Measurements from ENCODE around the gene GAGE1.
"Not testable (repeated sequence)": the region's sequence is repeated elsewhere in the genome, so short reads cannot be mapped to it uniquely, and the experiment has no call there.

Gene GAGE1, protein sequence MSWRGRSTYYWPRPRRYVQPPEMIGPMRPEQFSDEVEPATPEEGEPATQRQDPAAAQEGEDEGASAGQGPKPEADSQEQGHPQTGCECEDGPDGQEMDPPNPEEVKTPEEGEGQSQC

DNA sequence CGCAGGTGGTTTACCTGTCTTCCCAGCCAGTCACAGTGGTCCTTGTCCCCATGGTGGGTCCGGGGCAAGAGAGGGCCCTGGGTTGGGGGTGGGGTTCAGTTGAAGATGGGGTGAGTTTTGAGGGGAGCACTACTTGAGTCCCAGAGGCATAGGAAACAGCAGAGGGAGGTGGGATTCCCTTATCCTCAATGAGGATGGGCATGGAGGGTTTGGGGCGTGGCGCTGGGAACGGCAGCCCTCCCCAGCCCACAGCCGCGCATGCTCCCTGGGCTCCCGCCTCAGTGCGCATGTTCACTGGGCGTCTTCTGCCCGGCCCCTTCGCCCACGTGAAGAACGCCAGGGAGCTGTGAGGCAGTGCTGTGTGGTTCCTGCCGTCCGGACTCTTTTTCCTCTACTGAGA, at the start of gene GAGE1:
Gene GAGE1, plus strand, starts transcription at position 301 of the 400 bp plus-strand sequence. CDS start 1,155 bp downstream, outside the sequence.
- H3K36me3 ChIP-seq (ENCODE audit: insufficient read depth, low read length); H3K4me1 ChIP-seq (ENCODE audit: insufficient read depth, low read length); H2AFZ ChIP-seq (ENCODE audit: low read depth, low read length); H3K27me3 ChIP-seq (ENCODE audit: insufficient read depth, low read length); H3K4me3 ChIP-seq (ENCODE audit: low read length); H3K9me3 ChIP-seq (ENCODE audit: low read length): not testable (repeated sequence)

DNA sequence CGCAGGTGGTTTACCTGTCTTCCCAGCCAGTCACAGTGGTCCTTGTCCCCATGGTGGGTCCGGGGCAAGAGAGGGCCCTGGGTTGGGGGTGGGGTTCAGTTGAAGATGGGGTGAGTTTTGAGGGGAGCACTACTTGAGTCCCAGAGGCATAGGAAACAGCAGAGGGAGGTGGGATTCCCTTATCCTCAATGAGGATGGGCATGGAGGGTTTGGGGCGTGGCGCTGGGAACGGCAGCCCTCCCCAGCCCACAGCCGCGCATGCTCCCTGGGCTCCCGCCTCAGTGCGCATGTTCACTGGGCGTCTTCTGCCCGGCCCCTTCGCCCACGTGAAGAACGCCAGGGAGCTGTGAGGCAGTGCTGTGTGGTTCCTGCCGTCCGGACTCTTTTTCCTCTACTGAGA, 47.8 kb upstream of the GAGE1 start, which contains the start of gene GAGE12E:
Gene GAGE12E, plus strand, starts transcription at position 301 of the 400 bp plus-strand sequence. CDS start 1,155 bp downstream, outside the sequence.
- not testable (repeated sequence) for H3K9me3 ChIP-seq (ENCODE audit: low read length); H3K4me1 ChIP-seq (ENCODE audit: insufficient read depth, low read length); H3K4me3 ChIP-seq (ENCODE audit: low read length); H3K36me3 ChIP-seq (ENCODE audit: insufficient read depth, low read length); H3K27me3 ChIP-seq (ENCODE audit: insufficient read depth, low read length); H2AFZ ChIP-seq (ENCODE audit: low read depth, low read length)

DNA sequence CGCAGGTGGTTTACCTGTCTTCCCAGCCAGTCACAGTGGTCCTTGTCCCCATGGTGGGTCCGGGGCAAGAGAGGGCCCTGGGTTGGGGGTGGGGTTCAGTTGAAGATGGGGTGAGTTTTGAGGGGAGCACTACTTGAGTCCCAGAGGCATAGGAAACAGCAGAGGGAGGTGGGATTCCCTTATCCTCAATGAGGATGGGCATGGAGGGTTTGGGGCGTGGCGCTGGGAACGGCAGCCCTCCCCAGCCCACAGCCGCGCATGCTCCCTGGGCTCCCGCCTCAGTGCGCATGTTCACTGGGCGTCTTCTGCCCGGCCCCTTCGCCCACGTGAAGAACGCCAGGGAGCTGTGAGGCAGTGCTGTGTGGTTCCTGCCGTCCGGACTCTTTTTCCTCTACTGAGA, 38.3 kb upstream of the GAGE1 start, which contains the start of gene GAGE12F:
Gene GAGE12F, plus strand, starts transcription at position 301 of the 400 bp plus-strand sequence. CDS start 1,155 bp downstream, outside the sequence.
- H3K27me3 ChIP-seq (ENCODE audit: insufficient read depth, low read length); H3K9me3 ChIP-seq (ENCODE audit: low read length); H3K4me3 ChIP-seq (ENCODE audit: low read length); H2AFZ ChIP-seq (ENCODE audit: low read depth, low read length); H3K36me3 ChIP-seq (ENCODE audit: insufficient read depth, low read length); H3K4me1 ChIP-seq (ENCODE audit: insufficient read depth, low read length): not testable (repeated sequence)

DNA sequence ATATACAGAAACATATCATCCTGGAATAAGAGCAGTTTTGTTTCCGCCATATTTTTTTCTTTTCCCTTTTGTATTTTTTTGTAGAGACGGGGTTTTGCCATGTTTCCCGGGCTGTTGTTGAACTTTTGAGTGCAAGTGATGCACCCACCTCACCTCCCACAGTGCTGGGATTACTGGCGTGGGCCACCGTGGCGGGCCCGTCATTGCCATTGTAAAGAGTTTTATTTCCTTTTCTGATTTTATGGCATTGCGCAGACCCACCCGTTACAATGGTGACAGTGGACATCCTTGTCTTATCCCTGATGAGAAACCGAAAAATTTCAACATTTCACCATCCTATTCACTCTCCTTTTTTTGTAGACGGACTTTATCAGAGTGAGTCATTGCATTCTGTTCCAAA, 30.1 kb upstream of the GAGE1 start:
- H3K27me3 ChIP-seq (ENCODE audit: insufficient read depth, low read length); H2AFZ ChIP-seq (ENCODE audit: low read depth, low read length); H3K9me3 ChIP-seq (ENCODE audit: low read length); H3K4me3 ChIP-seq (ENCODE audit: low read length); H3K4me1 ChIP-seq (ENCODE audit: insufficient read depth, low read length); H3K36me3 ChIP-seq (ENCODE audit: insufficient read depth, low read length): not testable (repeated sequence)

DNA sequence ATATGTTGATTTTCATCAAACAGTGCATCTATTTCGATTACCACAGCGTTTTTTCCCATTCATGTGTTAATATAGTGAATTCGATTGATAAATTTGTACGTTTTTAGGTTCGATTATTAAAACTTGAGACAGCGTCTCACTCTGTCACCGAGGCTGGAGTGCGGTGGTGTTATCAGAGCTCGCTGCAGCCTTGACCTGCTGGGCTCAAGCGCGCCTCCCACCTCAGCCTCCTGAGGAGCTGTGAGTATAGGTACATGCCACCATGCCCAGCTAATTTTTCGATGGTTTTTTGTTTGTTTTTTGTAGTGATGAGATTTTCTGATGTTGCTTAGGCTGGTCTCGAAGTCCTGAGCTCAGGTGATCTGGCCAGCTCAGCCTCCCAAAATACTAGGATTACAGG, 29.7 kb upstream of the GAGE1 start:
- not testable (repeated sequence) for H3K4me1 ChIP-seq (ENCODE audit: insufficient read depth, low read length); H2AFZ ChIP-seq (ENCODE audit: low read depth, low read length); H3K27me3 ChIP-seq (ENCODE audit: insufficient read depth, low read length); H3K9me3 ChIP-seq (ENCODE audit: low read length); H3K36me3 ChIP-seq (ENCODE audit: insufficient read depth, low read length); H3K4me3 ChIP-seq (ENCODE audit: low read length)

DNA sequence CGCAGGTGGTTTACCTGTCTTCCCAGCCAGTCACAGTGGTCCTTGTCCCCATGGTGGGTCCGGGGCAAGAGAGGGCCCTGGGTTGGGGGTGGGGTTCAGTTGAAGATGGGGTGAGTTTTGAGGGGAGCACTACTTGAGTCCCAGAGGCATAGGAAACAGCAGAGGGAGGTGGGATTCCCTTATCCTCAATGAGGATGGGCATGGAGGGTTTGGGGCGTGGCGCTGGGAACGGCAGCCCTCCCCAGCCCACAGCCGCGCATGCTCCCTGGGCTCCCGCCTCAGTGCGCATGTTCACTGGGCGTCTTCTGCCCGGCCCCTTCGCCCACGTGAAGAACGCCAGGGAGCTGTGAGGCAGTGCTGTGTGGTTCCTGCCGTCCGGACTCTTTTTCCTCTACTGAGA, 28.7 kb upstream of the GAGE1 start, which contains the start of gene GAGE12G:
Gene GAGE12G, plus strand, starts transcription at position 301 of the 400 bp plus-strand sequence. CDS start 1,155 bp downstream, outside the sequence.
- not testable (repeated sequence) for H3K27me3 ChIP-seq (ENCODE audit: insufficient read depth, low read length); H2AFZ ChIP-seq (ENCODE audit: low read depth, low read length); H3K4me1 ChIP-seq (ENCODE audit: insufficient read depth, low read length); H3K9me3 ChIP-seq (ENCODE audit: low read length); H3K4me3 ChIP-seq (ENCODE audit: low read length); H3K36me3 ChIP-seq (ENCODE audit: insufficient read depth, low read length)

DNA sequence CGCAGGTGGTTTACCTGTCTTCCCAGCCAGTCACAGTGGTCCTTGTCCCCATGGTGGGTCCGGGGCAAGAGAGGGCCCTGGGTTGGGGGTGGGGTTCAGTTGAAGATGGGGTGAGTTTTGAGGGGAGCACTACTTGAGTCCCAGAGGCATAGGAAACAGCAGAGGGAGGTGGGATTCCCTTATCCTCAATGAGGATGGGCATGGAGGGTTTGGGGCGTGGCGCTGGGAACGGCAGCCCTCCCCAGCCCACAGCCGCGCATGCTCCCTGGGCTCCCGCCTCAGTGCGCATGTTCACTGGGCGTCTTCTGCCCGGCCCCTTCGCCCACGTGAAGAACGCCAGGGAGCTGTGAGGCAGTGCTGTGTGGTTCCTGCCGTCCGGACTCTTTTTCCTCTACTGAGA, 19.2 kb upstream of the GAGE1 start, which contains the start of gene GAGE12H:
Gene GAGE12H, plus strand, starts transcription at position 301 of the 400 bp plus-strand sequence. CDS start 1,155 bp downstream, outside the sequence.
- not testable (repeated sequence) for H3K27me3 ChIP-seq (ENCODE audit: insufficient read depth, low read length); H2AFZ ChIP-seq (ENCODE audit: low read depth, low read length); H3K36me3 ChIP-seq (ENCODE audit: insufficient read depth, low read length); H3K9me3 ChIP-seq (ENCODE audit: low read length); H3K4me1 ChIP-seq (ENCODE audit: insufficient read depth, low read length); H3K4me3 ChIP-seq (ENCODE audit: low read length)

DNA sequence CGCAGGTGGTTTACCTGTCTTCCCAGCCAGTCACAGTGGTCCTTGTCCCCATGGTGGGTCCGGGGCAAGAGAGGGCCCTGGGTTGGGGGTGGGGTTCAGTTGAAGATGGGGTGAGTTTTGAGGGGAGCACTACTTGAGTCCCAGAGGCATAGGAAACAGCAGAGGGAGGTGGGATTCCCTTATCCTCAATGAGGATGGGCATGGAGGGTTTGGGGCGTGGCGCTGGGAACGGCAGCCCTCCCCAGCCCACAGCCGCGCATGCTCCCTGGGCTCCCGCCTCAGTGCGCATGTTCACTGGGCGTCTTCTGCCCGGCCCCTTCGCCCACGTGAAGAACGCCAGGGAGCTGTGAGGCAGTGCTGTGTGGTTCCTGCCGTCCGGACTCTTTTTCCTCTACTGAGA, 9.6 kb upstream of the GAGE1 start, which contains the start of gene GAGE2A:
Gene GAGE2A, plus strand, starts transcription at position 301 of the 400 bp plus-strand sequence. CDS start 1,155 bp downstream, outside the sequence.
- not testable (repeated sequence) for H3K4me3 ChIP-seq (ENCODE audit: low read length); H3K36me3 ChIP-seq (ENCODE audit: insufficient read depth, low read length); H3K27me3 ChIP-seq (ENCODE audit: insufficient read depth, low read length); H3K9me3 ChIP-seq (ENCODE audit: low read length); H3K4me1 ChIP-seq (ENCODE audit: insufficient read depth, low read length); H2AFZ ChIP-seq (ENCODE audit: low read depth, low read length)

DNA sequence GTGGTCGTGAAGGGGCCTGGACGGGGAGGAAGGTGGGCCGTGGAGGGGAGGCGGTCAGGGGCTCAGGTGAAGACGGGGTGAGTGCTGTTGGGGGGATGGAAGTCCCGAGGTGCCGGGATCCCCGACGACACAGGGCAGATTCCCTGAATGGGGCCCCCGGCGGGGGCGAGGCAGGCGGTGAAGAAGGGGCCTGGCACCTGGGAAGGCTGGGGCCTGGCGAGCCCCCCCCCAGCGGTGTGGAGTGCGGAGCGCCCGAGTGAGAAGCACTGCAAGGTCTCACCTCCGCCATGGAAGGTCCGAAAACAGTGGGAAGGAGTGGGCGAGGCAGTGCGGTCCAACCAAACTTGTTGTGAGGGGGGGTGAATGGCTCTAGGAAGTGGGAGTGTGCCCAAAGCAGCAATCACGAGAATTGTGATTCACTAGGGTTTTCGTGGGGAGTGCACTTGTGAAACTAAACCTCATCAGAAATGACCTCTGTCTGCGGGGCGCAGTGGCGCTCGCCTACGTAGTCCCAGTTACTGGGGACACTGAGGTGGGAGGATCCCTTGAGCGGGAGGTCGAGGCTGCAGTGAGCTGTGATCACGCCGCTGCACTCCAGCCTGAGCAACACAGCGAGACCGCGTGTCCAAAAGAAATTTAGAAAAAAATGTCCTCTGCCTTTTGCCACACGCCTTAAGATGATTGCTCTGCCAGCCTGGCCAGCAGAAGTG, 8.9 kb upstream of the GAGE1 start:
- not testable (repeated sequence) for H3K4me3 ChIP-seq (ENCODE audit: low read length); H3K4me1 ChIP-seq (ENCODE audit: insufficient read depth, low read length); H3K27me3 ChIP-seq (ENCODE audit: insufficient read depth, low read length); H2AFZ ChIP-seq (ENCODE audit: low read depth, low read length); H3K9me3 ChIP-seq (ENCODE audit: low read length); H3K36me3 ChIP-seq (ENCODE audit: insufficient read depth, low read length)

DNA sequence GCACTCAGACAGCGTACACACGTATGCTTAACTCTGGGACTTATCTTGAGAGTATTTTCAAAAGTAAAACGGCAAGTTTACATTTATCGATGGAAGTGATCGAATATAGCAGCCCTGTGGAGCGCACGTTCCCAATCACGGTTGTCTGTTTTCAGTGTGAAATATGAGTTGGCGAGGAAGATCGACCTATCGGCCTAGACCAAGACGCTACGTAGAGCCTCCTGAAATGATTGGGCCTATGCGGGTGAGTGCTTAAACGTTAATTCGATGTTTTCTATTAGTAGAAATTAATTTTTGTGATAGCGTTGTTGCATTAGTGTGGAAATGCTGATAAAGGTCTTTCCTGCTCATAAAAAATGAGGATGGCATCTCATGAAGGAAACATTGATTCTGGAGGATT, 8.3 kb upstream of the GAGE1 start:
- not testable (repeated sequence) for H3K36me3 ChIP-seq (ENCODE audit: insufficient read depth, low read length)

DNA sequence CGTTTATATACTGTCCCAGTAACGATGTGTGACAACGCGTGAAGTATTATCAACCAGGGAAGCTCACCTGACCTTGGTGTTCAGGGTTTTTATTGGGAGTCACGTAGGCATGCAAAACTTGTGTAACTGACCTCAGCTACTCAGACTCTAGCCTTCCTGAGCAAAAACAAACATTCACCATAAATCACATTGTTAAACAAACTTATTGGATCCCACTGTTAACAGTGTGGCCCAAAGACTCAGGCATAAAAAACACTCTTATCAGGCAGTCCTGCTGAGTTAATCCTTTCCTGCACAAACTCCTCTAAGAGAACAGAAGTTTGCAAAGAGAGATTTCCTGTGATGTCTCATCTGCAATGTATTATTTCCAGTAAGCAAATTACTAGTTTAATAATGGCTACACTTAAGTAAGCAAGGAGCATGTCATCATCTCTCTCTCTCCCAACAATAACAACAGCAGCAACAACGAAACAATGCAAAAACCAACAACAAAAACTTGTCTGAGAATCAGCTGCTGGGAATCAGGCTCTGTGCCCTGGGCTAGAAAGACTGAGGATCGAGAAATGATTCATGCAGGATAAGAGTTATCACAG, 12.0 kb downstream of the GAGE1 start:
- Histone ChIP-seq H2AFZ (ENCODE audit: low read depth, low read length) (no peak overlapping the region), H3K9me3 (ENCODE audit: low read length) (no peaks in the 10 kb centered on the region), H3K36me3 (ENCODE audit: insufficient read depth, low read length) (no peaks in the 10 kb centered on the region), H3K27me3 (ENCODE audit: insufficient read depth, low read length) (no peaks in the 10 kb centered on the region), H3K4me3 (ENCODE audit: low read length) (no peak overlapping the region), H3K4me1 (ENCODE audit: insufficient read depth, low read length) (no peaks in the 10 kb centered on the region)

More for the DNA sequence above, 8.3 kb upstream of the GAGE1 start:
- H2AFZ ChIP-seq (ENCODE audit: low read depth, low read length); H3K4me3 ChIP-seq (ENCODE audit: low read length); H3K4me1 ChIP-seq (ENCODE audit: insufficient read depth, low read length); H3K9me3 ChIP-seq (ENCODE audit: low read length); H3K27me3 ChIP-seq (ENCODE audit: insufficient read depth, low read length): not testable (repeated sequence)

DNA sequence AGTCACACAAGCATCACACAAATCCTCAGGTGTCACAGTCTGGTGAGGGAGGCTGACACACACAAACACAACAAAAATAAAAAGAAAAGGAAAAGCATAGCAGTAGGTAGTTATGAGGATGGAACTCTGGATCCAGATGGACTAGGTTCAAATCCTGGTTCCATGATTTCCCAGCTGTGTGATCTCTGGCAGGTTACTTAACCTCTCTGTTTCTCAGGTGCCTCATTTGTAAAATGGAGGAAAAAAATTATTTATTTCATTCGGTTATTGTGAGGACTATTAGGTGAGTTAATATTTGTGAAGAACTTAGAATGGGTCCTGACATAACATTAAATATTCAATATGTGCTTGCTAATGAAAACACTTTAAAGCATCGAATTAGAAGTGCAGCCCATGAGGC, 19.8 kb downstream of the GAGE1 start:
- H3K9me3 ChIP-seq (ENCODE audit: low read length) = no peaks in the 10 kb centered on the region
- H3K4me3 ChIP-seq (ENCODE audit: low read length) = no peak overlapping the region
- H3K27me3 ChIP-seq (ENCODE audit: insufficient read depth, low read length) = no peaks in the 10 kb centered on the region
- H3K4me1 ChIP-seq (ENCODE audit: insufficient read depth, low read length) = no peaks in the 10 kb centered on the region
- no peaks in the 10 kb centered on the region for H3K36me3 ChIP-seq (ENCODE audit: insufficient read depth, low read length)
- H2AFZ ChIP-seq (ENCODE audit: low read depth, low read length) = no peak overlapping the region

DNA sequence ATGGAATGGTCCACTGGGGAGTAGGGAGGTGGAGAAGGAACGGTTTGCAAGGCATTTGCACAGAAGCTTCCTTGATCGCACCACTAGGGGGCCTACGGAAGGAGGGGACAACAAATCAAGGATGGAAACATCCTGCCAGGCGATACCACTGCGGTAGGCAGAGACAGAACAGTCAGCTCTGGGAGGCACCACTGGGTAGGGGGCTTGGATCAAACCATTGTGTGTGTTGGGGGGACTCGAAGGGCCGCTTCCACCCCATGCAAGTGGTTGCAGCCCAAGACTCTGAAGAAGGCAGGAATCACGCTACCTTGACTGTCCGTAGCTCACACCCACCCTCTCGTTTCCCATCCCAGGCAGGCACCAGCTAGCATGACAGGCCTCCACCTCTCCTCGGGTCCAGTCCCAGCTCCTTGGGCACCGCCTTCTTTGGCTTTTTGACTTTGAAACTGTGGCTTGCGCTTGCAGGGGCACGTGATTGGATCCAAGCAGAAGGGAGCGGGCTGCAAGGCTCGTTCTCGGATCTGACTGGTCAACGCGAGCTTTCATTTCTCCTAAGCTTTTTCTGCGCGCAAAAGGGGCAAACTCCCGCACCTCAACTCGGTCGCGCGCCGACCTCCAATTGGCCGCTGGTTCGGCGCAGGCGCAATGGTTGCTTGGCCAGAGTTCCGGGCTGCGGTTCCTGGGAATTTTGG, 28.4 kb downstream of the GAGE1 start:
- no peaks in the 10 kb centered on the region for H3K4me1 ChIP-seq (ENCODE audit: insufficient read depth, low read length)
- no peaks in the 10 kb centered on the region for H3K9me3 ChIP-seq (ENCODE audit: low read length)
- H2AFZ ChIP-seq (ENCODE audit: low read depth, low read length) = no peak overlapping the region
- H3K27me3 ChIP-seq (ENCODE audit: insufficient read depth, low read length) = no peaks in the 10 kb centered on the region
- H3K4me3 ChIP-seq (ENCODE audit: low read length) = no peak overlapping the region
- no peaks in the 10 kb centered on the region for H3K36me3 ChIP-seq (ENCODE audit: insufficient read depth, low read length)

Data from neuron (in vitro differentiated cells).